ENCODE results near the gene MAL.

Gene MAL

GRCh38 chr2:95017071-95017501, 8.4 kb upstream of the MAL start:
- no peak for DNase-seq

DNA sequence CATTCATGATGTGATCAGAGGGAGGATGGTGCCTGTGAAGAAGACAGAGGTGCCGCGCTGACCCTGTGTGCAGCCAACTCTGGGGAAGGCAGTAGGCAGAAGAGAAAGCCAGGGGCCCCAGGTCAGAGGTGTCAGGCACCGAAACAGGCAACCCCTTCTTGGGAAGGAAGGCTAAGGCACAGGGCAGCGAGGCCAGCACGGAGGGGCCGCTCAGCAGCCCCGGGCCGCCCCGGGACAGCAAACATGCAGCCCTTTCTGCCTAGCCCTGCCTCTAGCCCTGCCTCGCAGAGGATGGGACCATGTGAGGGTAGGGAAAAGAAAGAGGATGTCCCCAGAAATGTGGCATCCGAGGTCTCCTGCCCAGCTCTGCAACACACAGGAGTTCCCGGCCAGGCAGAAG, 7.7 kb upstream of the MAL start:
- DNase-seq: no peak

- DNase-seq: no peak
These were observed 7.2 kb upstream of the MAL start for GRCh38 chr2:95018301-95018700.

DNA sequence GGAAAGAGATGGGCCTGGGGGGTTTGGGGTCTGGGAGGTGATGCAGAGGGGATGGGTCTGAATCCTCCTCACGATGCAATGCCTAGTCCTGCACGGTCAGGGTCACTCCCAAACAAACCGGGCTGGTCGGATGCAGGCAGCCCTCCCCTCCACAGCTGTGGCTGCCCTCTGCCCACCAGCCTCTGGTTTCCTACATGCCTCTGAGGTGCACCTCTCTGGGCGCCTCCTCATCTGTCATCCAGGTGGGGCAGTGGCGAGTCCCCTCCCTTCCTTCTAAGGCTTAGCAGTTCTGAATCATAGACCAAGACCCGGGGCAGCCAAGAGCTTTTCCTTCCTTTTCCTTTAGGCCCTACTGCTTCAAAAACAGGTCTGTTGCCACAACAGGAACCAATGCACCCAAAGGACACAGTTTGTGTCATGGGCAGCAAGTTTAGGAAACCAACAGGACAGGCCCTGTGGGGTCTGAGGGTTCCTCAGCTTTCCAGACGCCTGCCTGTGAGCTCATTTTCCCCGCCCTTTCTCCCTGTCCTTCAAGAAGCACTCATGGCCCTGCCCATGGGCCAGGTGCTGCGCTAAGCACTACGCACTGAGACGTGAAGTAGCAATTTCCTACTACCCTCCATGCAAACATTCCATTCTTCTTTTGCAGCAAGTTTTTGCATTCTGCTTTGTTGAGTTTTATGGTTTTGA, 6.5 kb upstream of the MAL start:
- DNase-seq: no peak

GRCh38 chr2:95019572-95019971, 5.9 kb upstream of the MAL start:
- no peak for DNase-seq

DNA sequence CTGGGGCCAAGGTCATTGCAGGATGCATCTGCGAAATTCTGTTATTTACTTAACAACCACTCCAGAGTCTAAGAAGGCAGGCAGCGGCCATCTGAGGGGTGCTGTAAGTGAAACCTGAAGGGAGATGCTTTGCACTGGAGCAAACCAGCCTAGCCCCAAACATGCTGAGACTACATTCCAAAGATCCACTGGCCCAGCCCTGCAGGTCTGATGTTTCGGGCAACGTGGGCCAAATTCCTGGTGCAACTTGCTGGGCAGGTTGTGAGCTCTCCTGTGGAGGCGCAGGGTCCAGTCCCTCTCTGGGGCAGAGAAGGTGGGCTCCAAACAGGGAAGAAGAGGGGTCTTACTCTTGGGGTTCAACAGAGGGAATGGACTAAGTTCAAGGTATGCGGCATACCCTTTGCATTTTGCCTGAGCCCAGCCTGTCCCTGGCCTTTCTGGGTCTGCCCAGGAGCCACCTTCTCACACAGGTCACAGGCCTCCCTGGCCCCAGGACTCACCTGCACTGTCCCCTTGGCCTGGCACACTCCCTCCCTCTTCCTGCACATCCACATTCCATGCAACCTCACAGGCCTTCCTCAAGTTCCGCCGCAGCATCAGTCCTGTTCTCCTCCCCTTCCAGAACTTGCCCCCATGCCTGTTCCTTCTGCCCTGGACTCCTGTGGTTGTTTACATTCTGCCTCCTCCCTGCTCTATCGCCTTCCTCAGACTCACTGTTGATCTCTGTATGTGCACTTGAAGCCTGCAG, 5.1 kb upstream of the MAL start:
- no peak for DNase-seq

DNA sequence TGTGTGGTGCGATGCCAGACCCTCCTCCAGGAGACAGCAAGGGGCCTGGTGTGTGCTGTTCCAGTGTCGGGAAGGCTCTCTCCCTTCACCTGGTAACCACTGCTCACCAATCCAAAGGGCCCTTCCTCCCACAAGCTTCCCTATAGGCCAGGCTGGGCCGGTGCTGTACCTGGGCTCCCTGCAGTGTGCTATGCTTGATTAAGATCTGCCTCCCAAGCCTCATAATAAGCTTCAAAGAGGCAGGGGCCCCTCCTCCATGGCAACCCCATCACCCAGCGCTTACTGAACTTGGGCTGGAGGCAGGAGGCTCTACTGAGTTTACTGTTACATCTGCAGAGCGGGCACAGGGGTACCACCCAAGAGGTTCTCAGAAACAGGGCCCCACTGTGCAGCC, 4.5 kb upstream of the MAL start:
- no peak for DNase-seq

GRCh38 chr2:95021847-95022246, 3.7 kb upstream of the MAL start:
- no peak for DNase-seq

DNA sequence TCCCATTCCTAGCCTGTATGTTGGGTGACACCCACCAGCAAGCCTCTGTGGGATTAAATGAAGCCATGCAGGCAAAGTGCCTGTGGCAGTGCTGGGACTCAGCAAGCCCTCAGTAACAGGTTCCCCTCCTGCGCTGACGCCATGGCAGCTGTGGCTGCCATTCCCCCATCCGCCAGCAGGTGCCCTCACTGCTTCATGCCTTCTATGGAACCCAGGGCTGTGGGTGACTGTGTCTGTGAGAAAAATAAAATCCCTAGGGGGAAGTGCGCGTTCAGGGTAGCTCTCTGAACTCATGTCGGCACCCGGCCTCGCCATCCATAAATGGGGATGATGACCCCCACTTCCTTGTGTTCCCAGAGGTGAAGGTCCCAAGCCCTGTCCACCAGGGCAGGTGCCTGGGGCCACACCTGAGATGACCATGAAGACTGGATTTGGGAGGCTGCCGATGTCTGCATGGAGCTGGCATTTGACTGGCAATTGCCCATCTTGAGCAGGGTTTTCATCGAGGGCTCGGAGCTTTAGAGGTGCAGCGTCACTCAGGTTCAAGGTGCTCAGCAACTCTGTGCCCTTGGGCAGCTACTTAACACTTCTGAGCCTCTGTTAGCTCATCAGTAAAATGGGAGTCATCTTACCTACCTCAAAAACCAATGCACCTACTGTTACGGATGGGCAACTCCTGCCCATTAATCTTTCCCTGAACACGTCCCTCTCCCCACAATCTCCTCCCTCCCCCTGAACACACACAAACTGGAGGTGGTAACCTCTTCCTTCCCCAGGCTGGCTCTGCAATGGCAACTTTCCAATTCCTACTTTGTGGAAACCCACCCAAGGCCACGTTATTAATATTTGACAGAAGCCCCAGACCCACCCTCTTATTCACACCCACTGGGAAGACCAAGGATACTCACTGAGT, 2.9 kb upstream of the MAL start:
- no peak for DNase-seq

DNA sequence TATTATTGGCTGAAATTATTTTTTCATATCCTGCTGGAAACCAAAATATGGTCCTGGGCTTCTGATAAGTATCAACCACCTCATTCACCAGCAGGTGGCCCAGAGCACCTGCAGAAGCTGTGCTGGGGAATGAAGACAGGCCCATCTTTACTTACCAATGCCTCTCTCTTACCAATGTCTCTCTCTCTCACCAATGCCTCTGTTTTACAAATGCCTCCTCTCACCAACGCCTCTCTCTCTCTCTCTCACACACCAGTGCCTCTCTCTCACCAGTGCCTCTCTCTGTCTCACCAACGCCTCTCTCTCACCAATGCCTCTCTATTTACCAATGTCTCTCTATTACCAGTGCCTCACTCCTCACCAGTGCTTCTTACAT, 2.3 kb upstream of the MAL start:
- DNase-seq: no peak

DNA sequence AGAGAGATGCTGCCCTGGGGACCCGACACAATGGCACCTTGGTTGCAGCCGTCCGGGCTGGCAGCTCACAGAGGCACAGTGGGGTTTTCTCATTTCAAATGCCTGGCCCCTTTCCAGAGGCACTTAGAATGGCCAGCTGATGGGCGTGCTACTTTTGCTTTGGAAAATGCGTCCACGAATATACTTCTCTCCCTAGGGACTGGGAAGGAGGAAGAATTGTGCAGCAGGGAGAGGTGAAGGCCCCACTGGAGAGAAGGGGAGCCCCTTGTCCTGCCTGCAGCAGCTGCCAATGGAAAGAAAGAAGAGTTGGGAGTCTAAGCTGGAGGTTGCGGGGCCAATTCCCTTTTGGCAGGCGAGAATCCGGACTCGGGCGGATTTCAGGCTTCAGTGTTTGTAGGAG, 1.1 kb upstream of the MAL start:
- no peak for DNase-seq

- DNase-seq: no peak
These were observed 525 bp upstream of the MAL start for GRCh38 chr2:95024960-95025405.

GRCh38 chr2:95026471-95027368, 1.2 kb downstream of the MAL start:
- no peak for DNase-seq

DNA sequence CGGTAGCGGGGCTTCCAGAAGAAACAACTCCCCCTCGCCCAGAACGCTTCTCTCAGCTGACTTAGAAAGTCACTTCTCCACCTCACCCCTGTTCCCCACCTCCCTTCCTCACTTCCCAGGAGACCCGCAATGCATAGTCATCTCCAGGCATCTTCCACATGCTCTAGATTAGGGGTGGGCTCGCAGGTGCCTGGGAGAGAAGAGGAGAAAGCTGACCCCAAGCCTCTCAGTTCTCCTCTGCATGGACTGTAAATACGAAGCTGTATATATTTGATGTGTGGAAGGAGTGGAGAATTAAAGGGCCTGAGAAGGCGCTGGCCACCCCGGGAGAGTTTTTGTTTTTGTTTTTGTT, 1.8 kb downstream of the MAL start:
- no peak for DNase-seq

- DNase-seq: no peak
These were observed 4.4 kb downstream of the MAL start for GRCh38 chr2:95029898-95030341.

DNA sequence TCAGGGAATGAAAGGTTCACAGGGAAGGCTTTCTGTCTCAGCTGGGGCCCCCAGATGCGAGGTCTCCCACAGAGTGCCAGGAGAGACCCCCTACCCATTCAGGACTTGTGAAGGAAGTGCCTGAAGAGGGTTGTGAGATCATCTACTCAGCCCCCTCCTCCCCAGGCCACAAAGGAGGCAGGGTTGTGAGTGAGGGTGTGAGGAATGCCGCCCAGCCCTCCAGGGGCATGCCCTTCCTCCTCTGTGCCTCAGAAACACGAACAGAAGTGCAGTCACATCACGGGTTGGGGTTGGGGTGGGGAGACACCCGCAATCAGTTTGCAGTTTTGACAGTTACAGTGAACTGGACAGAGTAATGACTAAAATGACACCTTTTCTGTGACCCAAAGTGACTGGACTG, 5.0 kb downstream of the MAL start:
- DNase-seq: no peak

DNA sequence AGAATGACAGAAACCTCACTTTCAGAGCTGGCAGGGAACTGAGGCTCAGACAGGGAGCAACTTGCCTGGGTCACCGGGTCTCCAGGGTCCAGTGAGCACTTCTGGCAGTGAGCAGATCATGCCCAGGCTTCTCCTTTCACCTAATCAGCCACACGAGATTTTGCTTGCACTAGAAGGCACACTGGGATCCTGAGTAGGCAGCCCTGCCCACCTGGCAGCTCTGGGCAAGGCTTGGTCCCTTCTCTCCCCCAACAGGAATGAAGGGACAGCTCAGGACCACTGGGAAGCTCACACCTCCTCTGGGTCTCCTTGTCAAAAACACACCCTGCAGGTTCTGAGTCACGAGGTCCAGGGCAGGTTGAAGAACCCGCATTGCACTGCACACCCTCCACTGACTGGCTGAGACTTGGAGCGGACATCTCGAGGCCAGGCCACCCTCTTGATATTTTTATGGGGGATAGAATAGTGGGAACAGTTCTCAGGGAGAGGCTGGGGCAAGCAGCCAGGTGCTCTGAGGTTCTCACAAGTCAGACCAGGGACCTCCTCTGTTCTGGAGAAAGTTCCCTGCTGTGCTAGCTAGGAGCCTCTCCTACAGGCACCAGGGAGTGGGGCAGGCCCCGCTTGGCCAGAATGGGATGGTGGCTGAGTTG, 5.7 kb downstream of the MAL start:
- DNase-seq: no peak

DNA sequence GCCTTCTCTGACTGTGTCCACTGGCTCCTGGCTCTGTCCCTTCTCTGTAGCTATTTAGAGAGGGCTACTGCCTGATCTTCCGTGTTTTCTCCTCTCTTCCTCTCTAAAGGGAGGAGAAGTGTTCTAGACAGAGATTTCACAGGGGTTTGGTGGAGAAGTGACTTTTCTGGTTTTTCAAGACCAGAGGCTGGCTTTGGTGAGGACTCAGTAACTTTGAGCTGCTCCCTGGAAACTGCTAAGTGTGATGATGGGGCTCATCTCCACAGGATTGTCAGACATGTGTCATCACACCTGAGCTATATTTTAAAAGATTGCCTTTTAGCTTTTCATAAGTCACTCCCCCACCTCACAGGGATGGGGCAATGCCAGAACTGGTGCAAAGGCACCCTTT, 6.2 kb downstream of the MAL start:
- no peak for DNase-seq

DNA sequence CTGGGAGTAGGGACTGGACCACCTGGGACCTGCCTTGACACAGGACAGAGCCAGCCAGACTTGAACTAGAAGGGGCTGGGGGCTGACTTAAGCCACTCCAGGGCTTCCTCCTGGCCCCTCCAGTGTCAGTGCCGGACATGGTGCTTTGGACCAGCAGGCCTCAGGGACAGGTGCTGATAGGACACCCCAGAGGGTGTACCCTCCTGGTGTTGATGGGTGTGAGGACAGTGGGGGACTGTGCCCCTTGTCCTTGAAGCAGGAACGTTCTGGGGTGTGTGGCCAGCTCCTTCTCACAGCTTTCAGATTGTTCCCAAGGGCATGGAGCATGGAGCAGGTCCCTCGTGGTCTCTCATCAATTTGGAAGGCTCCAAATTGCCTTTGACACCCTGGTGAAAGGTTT, 6.8 kb downstream of the MAL start:
- DNase-seq: no peak

DNA sequence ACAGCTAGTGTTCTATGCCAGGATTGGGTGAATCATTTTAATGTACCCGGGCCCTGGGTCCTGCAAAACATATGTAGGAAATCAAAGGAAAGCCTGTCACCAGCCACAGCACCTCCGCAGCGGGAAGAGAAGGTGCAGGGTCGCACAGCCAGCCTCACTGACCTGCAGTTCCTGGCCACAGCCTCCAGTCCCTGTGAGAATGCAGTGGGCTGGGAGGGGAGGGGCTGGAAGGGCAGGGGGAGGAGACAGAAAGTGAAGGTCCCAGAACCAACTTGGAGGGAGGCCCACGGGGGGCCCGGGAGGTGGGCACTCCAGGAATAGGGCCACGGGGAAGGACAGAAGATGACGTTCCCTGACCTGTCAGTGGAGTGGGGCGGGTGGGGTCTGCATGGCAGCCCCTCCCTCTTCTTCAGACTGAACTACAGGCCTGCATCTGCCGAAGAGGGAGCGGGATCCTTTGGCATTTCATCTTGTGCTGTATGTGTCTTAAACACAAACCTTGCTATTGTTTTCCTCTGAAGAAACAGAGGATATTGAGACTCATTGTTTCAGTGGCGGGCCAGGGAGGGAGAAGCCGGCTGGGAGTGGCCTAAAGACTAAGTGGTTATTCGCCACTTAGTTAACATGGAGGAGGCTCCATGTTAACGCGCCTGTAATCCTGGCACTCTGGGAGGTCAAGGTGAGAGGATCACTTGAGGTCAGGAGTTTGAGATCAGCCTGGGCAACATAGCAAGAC, 7.5 kb downstream of the MAL start:
- DNase-seq: no peak

- no peak for DNase-seq
These were observed 8.7 kb downstream of the MAL start for GRCh38 chr2:95034221-95034620.

Measured in T1000 (cell line).